H1 (cell line): Measurements from ENCODE around the gene HES7. TPM values are rescaled to one million over a fixed set of nuclear protein-coding genes. Genes with fewer than 3 reads are reported as not detected.

Experiments used
- CBX5 ChIP-seq: fragments of 300-800, 300-1000 bp; sonication (generic); IDR thresholded peaks from 2 replicates; pipeline ENCODE4 v1.7.1; 2016; ENCODE audit warnings: antibody characterized with exemption, low read length, low read depth
- CHD2 ChIP-seq: IDR thresholded peaks from 2 replicates; pipeline ENCODE4 v1.6.1; 2012; ENCODE audit warnings: low read length, improper control_type of control experiment
- EGR1 ChIP-seq: IDR thresholded peaks from 2 replicates; pipeline ENCODE4 v1.6.1; 2011; ENCODE audit warnings: low read depth, low read length, borderline replicate concordance
- GTF2F1 ChIP-seq: IDR thresholded peaks from 2 replicates; pipeline ENCODE4 v1.6.1; 2012; ENCODE audit warnings: low read depth, low read length, improper control_type of control experiment, borderline replicate concordance
- RBBP5 ChIP-seq: IDR thresholded peaks from 2 replicates; pipeline ENCODE4 v1.7.1; 2012; ENCODE audit warnings: low read depth, mild to moderate bottlenecking, inconsistent platforms, low read length, moderate library complexity, borderline replicate concordance
- RNF2 ChIP-seq: fragments of 200-900, 300-1000 bp; sonication (generic); IDR thresholded peaks from 2 replicates; pipeline ENCODE4 v1.7.1; 2016; ENCODE audit warnings: borderline replicate concordance, low read depth, mild to moderate bottlenecking, antibody characterized with exemption, low read length; ENCODE audit not compliant: poor library complexity, severe bottlenecking; ENCODE audit errors: missing control alignments
- RXRA ChIP-seq: IDR thresholded peaks from 2 replicates; pipeline ENCODE4 v1.6.1; 2011; ENCODE audit warnings: low read depth, mild to moderate bottlenecking, low read length, moderate library complexity; ENCODE audit not compliant: insufficient read depth
- SIN3A ChIP-seq, 2 experiments: IDR thresholded peaks in 1 of 2; conservative IDR thresholded peaks in 1 of 2; 2 replicates each; pipeline ENCODE4 v1.6.1; 2011 to 2012; ENCODE audit warnings: low read length in 2 of 2, improper control_type of control experiment in 1 of 2, low read depth in 1 of 2, mild to moderate bottlenecking in 1 of 2
- TBP ChIP-seq: IDR thresholded peaks from 2 replicates; pipeline ENCODE4 v1.6.1; 2011; ENCODE audit warnings: low read depth, low read length, improper control_type of control experiment
- TCF12 ChIP-seq: IDR thresholded peaks from 2 replicates; pipeline ENCODE4 v1.6.1; 2011; ENCODE audit warnings: low read depth, mild to moderate bottlenecking, low read length
- polyA plus RNA-seq, 7 experiments: library from polyadenylated mRNA; depleted of rRNA in 3 of 7; stranded (reverse) in 5 of 7; unstranded in 2 of 7; fragments of >200 nt in 5 of 7; fragments of 200-250 nt in 2 of 7; gene quantifications; 1 replicate in 5 of 7; 2 replicates in 1 of 7; 4 replicates in 1 of 7; pipeline versions ENCODE4 v1.2.1 to v1.2.3, GENCODE V29; 2011 to 2013; ENCODE audit warnings: missing spikeins in 2 of 7, mixed read lengths in 2 of 7
- total RNA-seq: library from RNA; stranded (reverse); fragmentation: NEBNext Ultra II Directional; extraction: Animal tissue kit (Norgen Biotek cat#: 25700); gene quantifications from 2 replicates; pipeline ENCODE4 v1.2.1, GENCODE V29; 2021

The HES7 gene
- total and polyA plus RNA-seq, 2 of the 8 experiments (the other 6 are each of a cell fraction or from before 2014, with no cell fraction given), result 0.20 to 0.32 TPM

DNA sequence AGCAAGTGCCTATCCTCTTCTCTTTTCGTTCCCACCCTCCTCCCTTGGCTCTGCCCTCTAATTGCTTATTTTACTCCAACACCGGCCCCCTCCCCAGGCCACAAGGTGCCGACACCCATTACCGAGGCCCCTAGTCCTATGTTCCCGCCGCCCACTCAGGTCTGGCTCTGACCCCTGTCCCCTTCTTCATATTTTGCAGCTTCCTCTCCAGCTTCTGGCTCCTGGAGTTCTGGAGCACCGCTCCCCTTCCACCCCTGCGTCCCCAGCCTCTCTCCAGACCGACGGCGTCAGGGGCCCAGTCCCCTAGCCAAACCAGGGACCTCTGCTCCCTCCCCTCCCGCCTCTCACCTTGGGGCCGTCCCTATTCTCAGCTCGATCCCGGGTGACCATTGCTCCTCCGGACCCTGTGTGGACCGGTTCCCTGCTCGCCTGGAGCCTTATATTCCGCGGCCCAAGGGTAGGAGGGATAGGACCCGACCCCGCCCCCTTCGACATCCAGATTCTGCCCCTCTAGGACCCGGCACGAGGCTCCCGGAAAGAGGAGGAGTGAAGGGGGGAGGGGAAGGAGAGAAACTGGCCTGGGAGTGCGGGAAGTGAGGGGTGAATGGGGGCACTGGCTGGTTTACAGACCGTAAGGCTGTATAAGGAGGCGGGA, at the start of gene HES7 (continued):
- TF ChIP-seq TBP (peak; percentile 35; the same call in 1 of the 2 replicates), SIN3A (conservative IDR thresholded peaks at IDR 0.05 in 1 of 2, IDR thresholded peaks at IDR 0.05 in 1 of 2; ENCODE audit: low read depth in 1 of 2, low read length in 2 of 2) (peak in 1 of 2 experiments; percentile 70; a peak in 2 of 4 replicates), RXRA (no peak), CBX5 (no peak), CHD2 (no peak), EGR1 (peak; percentile 81), TCF12 (0 out of 2 replicates have a peak, but pooled peaks have one; percentile 2), RNF2 (peak; percentile 70), RBBP5 (peak; percentile 14; the same call in 1 of the 2 replicates), GTF2F1 (no peak)
